Mesendoderm (in vitro differentiated cells): Measurements from ENCODE around the gene PPP1R3A. TPM values are rescaled to one million over a fixed set of nuclear protein-coding genes. Genes with fewer than 3 reads are reported as not detected.
A peak's percentile ranks its signal among the peaks of the same experiment; 100 is the strongest.

Experiments
- DNase-seq: peaks from one replicate; pipeline ENCODE4 v3.0.0; 2013
- H2AK5ac ChIP-seq: 2 replicates; pipeline ENCODE4 v1.6.1; 2013; ENCODE audit warnings: low read length, inconsistent platforms
- H2BK120ac ChIP-seq: 2 replicates; pipeline ENCODE4 v1.6.1; 2013; ENCODE audit warnings: low read depth, mild to moderate bottlenecking, low read length, moderate library complexity, mixed read lengths
- H2BK15ac ChIP-seq: replicated peaks from 2 replicates; pipeline ENCODE4 v1.6.1; 2013; ENCODE audit warnings: low read depth, mild to moderate bottlenecking, moderate library complexity
- H2BK5ac ChIP-seq: 2 replicates; pipeline ENCODE4 v1.6.1; 2013; ENCODE audit warnings: low read length, inconsistent platforms
- H3K18ac ChIP-seq: 2 replicates; pipeline ENCODE4 v1.6.1; 2013; ENCODE audit warnings: mild to moderate bottlenecking, low read length, mixed read lengths
- H3K23ac ChIP-seq: one replicate; pipeline ENCODE4 v1.6.1; 2013; ENCODE audit warnings: low read length
- H3K27ac ChIP-seq: 2 replicates; pipeline ENCODE4 v1.5.1; 2013; ENCODE audit warnings: low read depth, mild to moderate bottlenecking, inconsistent platforms, low read length, moderate library complexity
- H3K27me3 ChIP-seq: 2 replicates; pipeline ENCODE4 v1.6.1; 2013; ENCODE audit warnings: low read length, control low read depth, mild to moderate bottlenecking, inconsistent platforms; ENCODE audit not compliant: insufficient read depth, poor library complexity
- H3K36me3 ChIP-seq: 2 replicates; pipeline ENCODE4 v1.6.1; 2013; ENCODE audit warnings: low read length, inconsistent platforms; ENCODE audit not compliant: control insufficient read depth, insufficient read depth
- H3K4ac ChIP-seq: one replicate; pipeline ENCODE4 v1.6.1; 2013; ENCODE audit warnings: low read depth, mild to moderate bottlenecking, low read length, moderate library complexity
- H3K4me1 ChIP-seq: 2 replicates; pipeline ENCODE4 v1.6.1; 2013; ENCODE audit warnings: low read depth, low read length, inconsistent platforms; ENCODE audit not compliant: control insufficient read depth
- H3K4me2 ChIP-seq: 2 replicates; pipeline ENCODE4 v1.6.1; 2013; ENCODE audit warnings: low read length
- H3K4me3 ChIP-seq: 2 replicates; pipeline ENCODE4 v1.5.1; 2013; ENCODE audit warnings: mild to moderate bottlenecking, low read length
- H3K56ac ChIP-seq: one replicate; pipeline ENCODE4 v1.6.1; 2013; ENCODE audit warnings: low read length
- H3K79me1 ChIP-seq: 2 replicates; pipeline ENCODE4 v1.6.1; 2013; ENCODE audit warnings: low read length, inconsistent platforms
- H3K79me2 ChIP-seq: 2 replicates; pipeline ENCODE4 v1.6.1; 2013; ENCODE audit warnings: mild to moderate bottlenecking, low read length; ENCODE audit not compliant: control insufficient read depth, insufficient read depth
- H3K9ac ChIP-seq: 2 replicates; pipeline ENCODE4 v1.6.1; 2013; ENCODE audit warnings: low read length, inconsistent platforms
- H4K5ac ChIP-seq: one replicate; pipeline ENCODE4 v1.6.1; 2013; ENCODE audit warnings: low read length
- H4K8ac ChIP-seq: one replicate; pipeline ENCODE4 v1.6.1; 2013; ENCODE audit warnings: low read depth, mild to moderate bottlenecking, control low read depth, low read length, moderate library complexity
- whole genome bisulfite sequencing: extraction: QIAGEN DNeasy Blood & Tissue Kit; methylation state at CpG from one replicate; pipeline ENCODE4 v1.1.7; 2013; ENCODE audit warnings: low lambda C conversion rate, missing lambda C conversion rate; ENCODE audit not compliant: insufficient coverage; ENCODE audit errors: extremely low coverage; 5-methylcytosine and 5-hydroxymethylcytosine counted together
- polyA plus RNA-seq, 2 experiments: library from polyadenylated mRNA; stranded (reverse); fragments of 200-250 nt; gene quantifications; one replicate each; pipeline ENCODE4 v1.2.3, GENCODE V29; 2013

PPP1R3A gene, protein sequence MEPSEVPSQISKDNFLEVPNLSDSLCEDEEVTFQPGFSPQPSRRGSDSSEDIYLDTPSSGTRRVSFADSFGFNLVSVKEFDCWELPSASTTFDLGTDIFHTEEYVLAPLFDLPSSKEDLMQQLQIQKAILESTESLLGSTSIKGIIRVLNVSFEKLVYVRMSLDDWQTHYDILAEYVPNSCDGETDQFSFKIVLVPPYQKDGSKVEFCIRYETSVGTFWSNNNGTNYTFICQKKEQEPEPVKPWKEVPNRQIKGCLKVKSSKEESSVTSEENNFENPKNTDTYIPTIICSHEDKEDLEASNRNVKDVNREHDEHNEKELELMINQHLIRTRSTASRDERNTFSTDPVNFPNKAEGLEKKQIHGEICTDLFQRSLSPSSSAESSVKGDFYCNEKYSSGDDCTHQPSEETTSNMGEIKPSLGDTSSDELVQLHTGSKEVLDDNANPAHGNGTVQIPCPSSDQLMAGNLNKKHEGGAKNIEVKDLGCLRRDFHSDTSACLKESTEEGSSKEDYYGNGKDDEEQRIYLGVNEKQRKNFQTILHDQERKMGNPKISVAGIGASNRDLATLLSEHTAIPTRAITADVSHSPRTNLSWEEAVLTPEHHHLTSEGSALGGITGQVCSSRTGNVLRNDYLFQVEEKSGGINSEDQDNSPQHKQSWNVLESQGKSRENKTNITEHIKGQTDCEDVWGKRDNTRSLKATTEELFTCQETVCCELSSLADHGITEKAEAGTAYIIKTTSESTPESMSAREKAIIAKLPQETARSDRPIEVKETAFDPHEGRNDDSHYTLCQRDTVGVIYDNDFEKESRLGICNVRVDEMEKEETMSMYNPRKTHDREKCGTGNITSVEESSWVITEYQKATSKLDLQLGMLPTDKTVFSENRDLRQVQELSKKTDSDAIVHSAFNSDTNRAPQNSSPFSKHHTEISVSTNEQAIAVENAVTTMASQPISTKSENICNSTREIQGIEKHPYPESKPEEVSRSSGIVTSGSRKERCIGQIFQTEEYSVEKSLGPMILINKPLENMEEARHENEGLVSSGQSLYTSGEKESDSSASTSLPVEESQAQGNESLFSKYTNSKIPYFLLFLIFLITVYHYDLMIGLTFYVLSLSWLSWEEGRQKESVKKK
- polyA plus RNA-seq (2013, experiment 1 of 2): 0.01 TPM
- polyA plus RNA-seq (2013, experiment 2 of 2): 0.01 TPM

DNA sequence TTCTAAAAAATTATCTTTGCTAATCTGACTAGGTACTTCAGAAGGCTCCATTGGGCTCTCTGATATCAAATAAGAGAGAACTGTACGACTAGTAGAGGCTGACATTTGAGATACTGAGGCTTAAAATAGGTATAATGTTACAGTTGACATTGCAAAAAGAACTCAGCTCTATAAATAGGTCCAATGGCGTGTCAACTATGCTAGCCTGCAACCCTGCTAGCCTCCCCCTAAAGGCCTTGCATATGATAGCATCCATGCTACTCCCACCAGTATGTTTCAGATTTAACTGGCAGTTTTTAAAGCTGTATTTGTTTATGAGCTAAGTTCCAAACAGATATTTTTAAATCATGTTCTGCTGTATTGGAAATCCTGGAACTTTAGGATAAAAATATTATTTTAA lies at the start of gene PPP1R3A:
TSS of gene PPP1R3A (minus strand) at position 64 of the 400 bp plus-strand sequence. CDS start at position 51, 13 bp downstream.
- no peak within 1 kb of the TSS for H2BK15ac ChIP-seq

DNA sequence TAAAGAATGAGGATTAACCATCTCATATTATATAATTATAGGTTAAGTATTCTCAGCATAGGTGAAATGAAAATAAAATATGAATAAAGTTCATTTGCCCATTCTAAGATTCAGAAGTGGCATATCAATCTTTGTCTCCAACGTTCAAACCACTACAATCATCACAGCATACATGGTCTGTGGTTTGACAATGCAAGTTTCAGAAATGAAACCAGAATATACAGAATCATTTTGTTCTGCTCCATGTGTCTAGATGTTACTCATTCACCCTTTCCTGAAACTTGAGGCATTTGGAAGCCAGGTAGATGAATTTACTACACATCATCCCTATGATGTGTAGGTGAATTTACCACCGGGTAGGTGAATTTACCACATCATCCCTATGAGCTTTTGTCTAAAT lies 44.5 kb upstream of the PPP1R3A start:
- DNase-seq: no peak
- Histone ChIP-seq H3K9ac (no peak overlapping the region), H2BK120ac (no peak overlapping the region), H2AK5ac (no peak overlapping the region), H3K79me1 (no peaks in the 10 kb centered on the region), H3K4me2 (no peak overlapping the region), H3K36me3 (no peaks in the 10 kb centered on the region), H4K5ac (no peak overlapping the region), H3K18ac (no peak overlapping the region), H3K79me2 (no peaks in the 10 kb centered on the region), H3K23ac (no peak overlapping the region), H3K56ac (no peak overlapping the region), H2BK5ac (no peak overlapping the region), H3K4me1 (no peaks in the 10 kb centered on the region), H3K27me3 (no peaks in the 10 kb centered on the region), H2BK15ac (no peak overlapping the region), H3K27ac (no peak overlapping the region), H3K4ac (no peak overlapping the region), H3K4me3 (no peak overlapping the region), H4K8ac (no peak overlapping the region)
- WGBS: no CpG with 5 or more reads among the region's 2 CpGs

More for the DNA sequence above, at the start of gene PPP1R3A:
- H3K4ac ChIP-seq: no peak within 1 kb of the TSS
- no peaks in the 10 kb centered on the region for H3K79me1 ChIP-seq
- no peak within 1 kb of the TSS for H3K9ac ChIP-seq
- no peak within 1 kb of the TSS for H3K23ac ChIP-seq
- H3K56ac ChIP-seq: no peak within 1 kb of the TSS
- H3K27ac ChIP-seq: no peak within 1 kb of the TSS
- no peak within 1 kb of the TSS for H4K8ac ChIP-seq
- peak; percentile 64 for DNase-seq
- no peaks in the 10 kb centered on the region for H3K36me3 ChIP-seq
- H3K18ac ChIP-seq: no peak within 1 kb of the TSS
- no peak within 1 kb of the TSS for H4K5ac ChIP-seq
- no peak within 1 kb of the TSS for H3K4me3 ChIP-seq
- no peak within 1 kb of the TSS for H2BK5ac ChIP-seq
- H2AK5ac ChIP-seq: no peak within 1 kb of the TSS
- no peak within 1 kb of the TSS for H2BK120ac ChIP-seq
- no CpG with 5 or more reads among the region's 2 CpGs for WGBS
- H3K4me2 ChIP-seq: no peak within 1 kb of the TSS
- no peaks in the 10 kb centered on the region for H3K4me1 ChIP-seq
- H3K27me3 ChIP-seq: no peaks in the 10 kb centered on the region
- no peaks in the 10 kb centered on the region for H3K79me2 ChIP-seq

DNA sequence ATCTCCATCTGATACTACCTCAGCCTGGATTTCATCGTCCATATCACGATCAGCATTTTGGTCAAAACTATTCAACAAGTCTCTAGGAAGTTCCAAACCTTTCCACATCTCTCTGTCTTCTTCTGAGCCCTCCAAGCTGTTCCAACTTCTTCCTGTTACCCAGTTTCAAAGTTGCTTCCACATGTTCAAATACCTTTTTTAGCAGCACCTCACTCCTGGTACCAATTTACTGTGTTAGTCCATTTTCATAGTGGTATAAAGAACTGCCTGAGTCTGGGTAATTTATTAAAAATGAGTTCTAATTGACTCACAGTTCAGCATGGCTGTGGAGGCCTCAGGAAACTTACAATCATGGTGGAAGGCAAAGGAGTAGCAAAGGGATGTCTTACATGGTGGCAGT lies 41.1 kb upstream of the PPP1R3A start:
- H4K5ac ChIP-seq: no peak overlapping the region
- H2AK5ac ChIP-seq: no peak overlapping the region
- DNase-seq: no peak
- H3K4me1 ChIP-seq: no peaks in the 10 kb centered on the region
- H3K79me2 ChIP-seq: no peaks in the 10 kb centered on the region
- no peak overlapping the region for H3K4me2 ChIP-seq
- no peak overlapping the region for H3K23ac ChIP-seq
- no peaks in the 10 kb centered on the region for H3K36me3 ChIP-seq
- no peaks in the 10 kb centered on the region for H3K27me3 ChIP-seq
- no peak overlapping the region for H3K56ac ChIP-seq
- H2BK5ac ChIP-seq: no peak overlapping the region
- no peak overlapping the region for H3K9ac ChIP-seq
- WGBS: no CpG with 5 or more reads among the region's 2 CpGs
- no peak overlapping the region for H2BK15ac ChIP-seq
- no peak overlapping the region for H3K4me3 ChIP-seq
- no peak overlapping the region for H3K18ac ChIP-seq
- no peak overlapping the region for H2BK120ac ChIP-seq
- H3K4ac ChIP-seq: no peak overlapping the region
- H4K8ac ChIP-seq: no peak overlapping the region
- no peak overlapping the region for H3K27ac ChIP-seq
- no peaks in the 10 kb centered on the region for H3K79me1 ChIP-seq

DNA sequence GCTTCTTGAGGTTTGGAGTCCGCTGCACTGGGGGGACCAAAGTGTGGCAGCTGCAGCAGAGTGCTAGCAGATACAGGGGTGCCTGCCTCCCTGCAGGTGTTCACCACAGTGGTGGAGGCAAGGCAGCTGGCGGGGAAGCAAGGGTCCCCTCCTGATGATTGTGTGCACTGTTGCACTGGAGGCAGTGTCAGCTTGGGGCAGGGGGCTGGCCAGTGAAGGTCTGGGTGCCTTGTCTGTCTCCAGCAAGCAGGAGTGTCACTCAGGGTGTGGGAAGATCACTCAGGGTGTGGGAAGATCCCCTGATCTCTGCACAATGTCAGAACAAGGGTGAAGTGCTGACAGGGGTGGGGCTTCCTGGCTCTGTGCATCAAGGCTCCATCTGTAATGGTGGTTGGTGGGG lies 36.3 kb upstream of the PPP1R3A start:
- Histone ChIP-seq H3K4me3 (no peak overlapping the region), H2AK5ac (no peak overlapping the region), H3K18ac (no peak overlapping the region), H3K23ac (no peak overlapping the region), H3K79me1 (no peaks in the 10 kb centered on the region), H3K4me1 (no peaks in the 10 kb centered on the region), H2BK5ac (no peak overlapping the region), H3K27ac (no peak overlapping the region), H3K36me3 (no peaks in the 10 kb centered on the region), H3K4ac (no peak overlapping the region), H4K5ac (no peak overlapping the region), H3K4me2 (no peak overlapping the region), H3K56ac (no peak overlapping the region), H3K27me3 (no peaks in the 10 kb centered on the region), H2BK15ac (no peak overlapping the region), H3K9ac (no peak overlapping the region), H2BK120ac (no peak overlapping the region), H4K8ac (no peak overlapping the region), H3K79me2 (no peaks in the 10 kb centered on the region)
- no peak for DNase-seq
- no CpG with 5 or more reads among the region's 2 CpGs for WGBS

DNA sequence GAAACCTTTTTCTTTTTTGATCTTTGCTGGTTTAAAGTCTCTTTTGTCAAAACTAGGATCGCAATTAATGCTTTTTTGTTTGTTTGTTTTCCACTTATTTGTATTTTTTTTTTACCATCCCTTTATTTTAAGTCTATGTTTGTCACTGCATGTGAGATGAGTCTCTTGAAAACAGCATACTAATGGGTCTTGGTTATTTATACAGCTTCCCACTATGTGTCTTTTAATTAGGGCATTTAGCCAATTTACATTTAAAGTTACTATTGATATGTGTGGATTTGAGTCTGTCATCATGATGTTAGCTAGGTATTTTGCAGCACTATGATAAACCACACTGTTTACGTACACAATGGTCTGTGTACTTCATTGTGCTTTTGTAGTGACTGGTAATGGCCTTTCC lies 34.7 kb upstream of the PPP1R3A start:
- Histone ChIP-seq H2BK120ac (no peak overlapping the region), H2AK5ac (no peak overlapping the region), H3K4me2 (no peak overlapping the region), H4K5ac (no peak overlapping the region), H3K27ac (no peak overlapping the region), H3K36me3 (no peaks in the 10 kb centered on the region), H3K4ac (no peak overlapping the region), H3K27me3 (no peaks in the 10 kb centered on the region), H4K8ac (no peak overlapping the region), H3K9ac (no peak overlapping the region), H3K23ac (no peak overlapping the region), H3K56ac (no peak overlapping the region), H3K4me3 (no peak overlapping the region), H3K79me2 (no peaks in the 10 kb centered on the region), H2BK5ac (no peak overlapping the region), H3K79me1 (no peaks in the 10 kb centered on the region), H2BK15ac (no peak overlapping the region), H3K4me1 (no peaks in the 10 kb centered on the region), H3K18ac (no peak overlapping the region)
- no peak for DNase-seq
- no CpG with 5 or more reads among the region's 2 CpGs for WGBS
